ENCODE measurements around the gene CLEC4D. TPM values are rescaled to one million over a fixed set of nuclear protein-coding genes. Genes with fewer than 3 reads are reported as not detected.

The CLEC4D gene
- not detected for total RNA-seq

GRCh38 chr12:8513256-8513655, at the start of gene CLEC4D:
TSS of gene CLEC4D (plus strand) at chr12:8513503. CDS start at chr12:8513733, 230 bp downstream.

GRCh38 chr12:8540831-8541230, 27.5 kb downstream of the CLEC4D start, which contains the start of gene CLEC4E:
TSS of gene CLEC4E (minus strand) at chr12:8540905. CDS start at chr12:8540797, 108 bp downstream.

Small RNA genes within 50 kb of the gene (small RNA-seq; reads per million reads assigned to genes)
- not detected for gene RNU6-275P (ENCODE audit: low replicate concordance)

Other genes with a start within 250 kb of the CLEC4D start
- not detected for gene CLEC6A, start 57.5 kb upstream of the CLEC4D start, total RNA-seq
- gene CLEC4E, start 27.4 kb downstream of the CLEC4D start, total RNA-seq, result not detected
- gene AICDA, start 99.4 kb downstream of the CLEC4D start, total RNA-seq, result not detected
- gene MFAP5, start 149.3 kb downstream of the CLEC4D start, total RNA-seq, result not detected
- gene RIMKLB, start 184.5 kb downstream of the CLEC4D start, total RNA-seq, result 240 TPM